HG03025 (cell line): ENCODE data around the gene HUNK.

ENCODE experiments used
- ATAC-seq: cut with Tn5 transposase; IDR thresholded peaks from one replicate; pipeline ENCODE4 v1.9.1; 2021; ENCODE audit warnings: mild to moderate bottlenecking, moderate library complexity; ENCODE audit not compliant: unreplicated experiment, low FRiP score

The HUNK gene

DNA sequence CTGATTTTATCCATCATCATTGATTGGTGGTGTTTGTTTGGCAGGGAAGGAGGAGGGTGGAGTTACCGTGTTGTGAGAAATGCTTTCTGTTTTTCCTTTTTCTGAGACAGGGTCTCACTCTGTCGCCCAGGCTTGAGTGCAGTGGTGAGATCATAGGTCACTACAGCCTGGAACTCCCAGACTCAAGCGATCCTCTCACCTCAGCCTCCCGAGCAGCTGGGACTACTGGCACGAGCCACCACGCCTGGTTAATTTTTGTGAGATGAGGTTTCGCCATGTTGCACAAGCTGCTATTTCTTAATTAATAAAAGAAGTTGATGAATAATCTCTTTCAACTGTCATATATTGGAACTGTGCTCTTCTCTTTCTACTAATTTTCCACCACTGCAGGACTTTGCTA lies 44.3 kb downstream of the HUNK start:
- ATAC-seq, result no peak

DNA sequence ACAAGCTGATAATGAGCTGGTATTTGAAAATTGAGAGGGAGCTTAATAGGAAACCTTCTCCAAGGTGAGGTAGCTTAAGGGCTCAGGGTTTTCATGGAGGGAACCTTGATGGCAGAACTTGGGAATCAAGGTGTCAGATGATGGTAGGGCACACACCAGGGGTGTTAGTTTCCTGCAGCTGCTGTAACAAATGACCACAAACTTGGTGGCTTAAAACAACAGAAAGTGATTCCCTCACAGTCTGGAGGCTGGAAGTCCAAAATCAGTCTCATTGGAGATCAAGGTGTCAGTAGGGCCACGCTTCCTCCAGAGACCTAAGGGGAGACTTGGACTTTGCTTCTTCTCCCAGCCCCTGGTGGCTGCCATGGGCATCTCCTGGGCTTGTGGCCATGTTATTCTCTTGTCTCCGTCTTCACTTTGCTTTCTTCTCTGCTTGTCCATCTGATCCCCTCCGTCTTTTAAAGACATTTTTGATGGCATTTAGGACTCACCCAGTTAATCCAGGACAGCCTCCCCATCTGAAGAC lies 45.5 kb downstream of the HUNK start:
- ATAC-seq, result no peak

DNA sequence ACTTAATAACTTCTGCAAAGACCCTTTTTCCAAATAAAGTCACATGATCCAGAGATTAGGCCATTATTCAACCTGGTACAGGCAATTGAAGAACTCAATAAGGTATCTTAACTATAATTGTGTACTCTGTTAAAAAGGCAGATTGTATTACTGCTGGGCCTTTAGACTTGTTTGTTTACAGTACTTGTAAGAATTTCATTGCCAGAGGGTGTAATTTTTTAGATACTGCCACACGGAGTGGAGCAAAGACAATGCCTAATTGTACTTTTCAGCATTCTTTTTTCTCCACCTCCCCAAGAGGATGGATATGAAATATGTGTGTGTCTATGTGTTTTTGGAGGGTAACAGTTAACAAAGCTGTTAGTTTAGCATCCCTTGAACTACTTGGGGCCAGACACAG lies 47.5 kb downstream of the HUNK start:
- no peak for ATAC-seq

DNA sequence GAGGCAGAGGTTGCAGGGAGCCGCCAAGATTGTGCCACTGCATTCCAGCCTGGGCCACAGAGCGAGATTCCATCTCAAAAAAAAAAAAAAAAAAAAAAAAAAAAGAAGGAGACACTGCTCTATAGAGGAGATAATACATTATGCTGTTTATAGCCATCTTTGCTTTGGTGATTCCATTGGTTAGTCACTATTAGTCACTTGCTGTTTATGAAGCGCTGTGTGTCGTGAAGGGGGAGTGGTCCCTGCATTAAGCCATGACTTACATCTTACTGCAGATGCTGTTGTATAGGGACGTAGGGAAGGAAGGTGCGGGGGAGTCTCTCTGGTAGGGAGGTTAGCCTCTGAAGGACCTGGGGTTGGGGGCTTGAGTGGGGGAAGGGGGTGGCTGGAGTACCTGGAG lies 48.3 kb downstream of the HUNK start:
- ATAC-seq, result no peak

- ATAC-seq, result no peak
Observed at GRCh38 chr21:31922881-31923280, 50.1 kb downstream of the HUNK start.

- no peak for ATAC-seq
Observed at GRCh38 chr21:31923756-31924155, 50.9 kb downstream of the HUNK start.

DNA sequence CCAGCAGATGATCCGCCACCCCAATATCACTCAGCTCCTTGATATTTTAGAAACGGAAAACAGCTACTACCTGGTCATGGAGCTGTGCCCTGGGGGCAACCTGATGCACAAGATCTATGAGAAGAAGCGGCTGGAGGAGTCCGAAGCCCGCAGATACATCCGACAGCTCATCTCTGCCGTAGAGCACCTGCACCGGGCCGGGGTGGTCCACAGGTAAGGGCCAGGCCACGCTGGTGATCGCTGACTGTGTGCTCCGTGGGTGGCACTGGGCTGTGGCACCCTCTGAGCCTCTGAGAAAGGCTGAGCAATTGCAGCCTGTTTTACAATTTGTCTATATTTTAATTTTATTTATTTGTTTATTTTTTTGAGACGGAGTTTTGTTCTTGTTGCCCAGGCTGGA lies 51.7 kb downstream of the HUNK start:
- ATAC-seq, result no peak

DNA sequence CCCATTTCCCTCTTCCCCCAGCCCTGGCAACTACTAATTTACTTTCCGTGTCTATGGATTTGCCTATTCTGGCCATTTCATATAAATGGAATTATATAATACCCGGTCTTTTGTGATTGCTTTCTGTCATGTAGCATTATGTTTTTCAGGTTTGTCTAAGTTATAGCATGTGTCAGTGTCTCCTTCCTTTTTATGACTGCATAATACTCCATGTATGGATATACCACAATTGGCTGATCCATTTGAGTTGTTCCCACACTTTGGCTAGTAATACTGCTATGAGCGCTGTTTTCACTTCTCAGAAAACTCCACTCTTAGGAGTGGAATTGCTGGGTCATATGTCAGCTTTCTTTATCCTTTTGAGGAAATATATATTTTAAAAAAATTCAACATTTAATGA lies 53.7 kb downstream of the HUNK start:
- no peak for ATAC-seq

- no peak for ATAC-seq
Observed at GRCh38 chr21:31927689-31928353, 55.0 kb downstream of the HUNK start.

DNA sequence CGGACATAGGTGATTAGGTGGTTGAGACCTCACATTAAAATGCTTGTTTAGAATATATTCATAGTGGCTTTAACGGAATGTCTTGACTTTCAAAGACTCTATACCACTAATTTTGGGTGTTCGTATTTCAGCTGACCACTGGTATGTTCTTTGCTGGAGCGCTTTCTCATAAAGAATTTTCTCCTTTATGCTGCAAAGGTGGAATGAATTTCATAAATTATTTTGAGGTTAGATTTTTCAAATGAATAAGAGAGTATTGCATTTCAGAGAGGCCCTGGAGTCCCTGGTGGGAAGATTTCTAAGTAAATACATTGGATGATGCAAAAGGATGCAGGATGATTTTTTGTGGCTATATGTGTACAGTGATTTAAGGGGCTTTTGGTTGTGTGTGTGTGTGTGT lies 55.8 kb downstream of the HUNK start:
- ATAC-seq, result no peak

- ATAC-seq, result no peak
Observed at GRCh38 chr21:31929548-31929947, 56.7 kb downstream of the HUNK start.

GRCh38 chr21:31930001-31930400 lies 57.2 kb downstream of the HUNK start:
- no peak for ATAC-seq

GRCh38 chr21:31931644-31932469 lies 59.0 kb downstream of the HUNK start:
- no peak for ATAC-seq

DNA sequence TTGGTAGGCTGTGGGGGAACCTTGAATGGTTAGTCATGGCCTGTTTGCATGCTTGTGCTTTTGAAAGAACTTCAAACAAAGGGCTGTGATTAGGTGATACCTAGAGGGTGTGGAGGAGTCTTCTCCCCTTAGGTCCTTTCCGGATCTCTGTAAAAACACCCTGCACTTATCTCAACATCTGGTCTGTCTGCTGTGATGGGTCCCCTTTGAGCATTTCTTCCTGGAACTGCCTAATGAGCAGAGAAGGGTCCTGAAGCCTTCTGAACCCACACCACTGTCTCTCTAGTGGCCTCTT lies 59.6 kb downstream of the HUNK start:
- ATAC-seq, result no peak

DNA sequence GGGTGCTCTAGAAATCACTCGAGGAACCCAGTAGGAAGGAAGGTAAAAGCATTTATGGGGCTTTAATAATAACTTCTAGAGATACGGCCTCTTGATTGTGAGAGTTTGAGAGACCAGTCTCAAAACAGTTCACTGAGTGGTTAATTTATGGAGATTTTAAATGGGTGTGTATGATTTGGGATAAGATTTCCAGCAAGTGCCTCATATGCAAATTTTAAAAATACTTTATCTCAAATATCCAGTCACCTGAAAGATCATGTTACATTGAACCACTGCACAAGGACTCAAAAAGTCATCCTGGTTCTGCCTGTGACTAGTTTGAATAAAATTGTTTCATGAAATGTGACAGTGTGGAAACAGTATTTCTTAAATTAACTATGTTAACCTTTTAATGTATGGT lies 64.5 kb downstream of the HUNK start:
- no peak for ATAC-seq

DNA sequence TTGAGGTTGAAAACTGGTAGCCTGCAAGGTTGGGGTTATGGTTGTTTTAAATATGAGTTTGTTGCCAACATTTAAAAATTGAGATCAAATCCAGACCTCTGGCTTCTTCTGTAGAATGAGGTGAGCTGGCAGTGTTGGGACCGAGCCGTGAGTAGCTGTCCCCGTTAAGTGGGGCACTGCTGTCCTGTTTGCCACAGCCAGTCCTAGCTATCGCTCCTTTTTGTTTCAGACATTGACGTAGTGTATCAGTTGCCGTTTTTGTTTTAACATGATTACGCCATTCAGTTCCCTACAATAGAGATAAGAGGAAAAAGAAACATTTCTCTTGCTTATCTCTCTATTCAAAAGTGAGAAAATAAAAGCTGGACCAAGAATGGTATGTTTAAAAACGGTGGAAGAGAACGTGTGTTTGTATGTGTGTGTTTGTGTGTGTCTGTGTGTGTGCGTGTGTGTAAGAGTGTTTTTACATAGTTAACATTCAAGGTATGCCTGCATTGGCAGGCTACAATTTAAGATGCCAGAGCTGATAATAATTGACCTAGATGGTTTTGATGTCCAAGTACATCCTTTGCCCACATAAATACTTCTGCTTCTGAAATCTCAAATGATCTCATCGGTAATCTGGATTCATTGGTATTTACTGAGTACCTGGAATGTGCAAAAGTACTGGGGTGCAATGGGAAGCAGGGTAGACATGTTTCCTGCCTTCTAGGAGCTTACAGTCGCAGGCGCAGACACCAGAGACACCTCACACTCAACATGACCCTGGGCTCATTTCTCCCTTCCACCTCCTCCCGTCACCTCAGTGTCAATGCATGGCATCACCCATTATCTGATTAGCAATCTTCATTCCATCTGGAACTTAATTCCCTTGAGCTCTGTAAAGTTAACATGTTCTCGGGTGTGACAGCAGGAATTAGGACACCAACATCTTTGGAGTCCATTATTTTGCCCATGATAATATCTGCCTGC lies 65.8 kb downstream of the HUNK start:
- no peak for ATAC-seq

DNA sequence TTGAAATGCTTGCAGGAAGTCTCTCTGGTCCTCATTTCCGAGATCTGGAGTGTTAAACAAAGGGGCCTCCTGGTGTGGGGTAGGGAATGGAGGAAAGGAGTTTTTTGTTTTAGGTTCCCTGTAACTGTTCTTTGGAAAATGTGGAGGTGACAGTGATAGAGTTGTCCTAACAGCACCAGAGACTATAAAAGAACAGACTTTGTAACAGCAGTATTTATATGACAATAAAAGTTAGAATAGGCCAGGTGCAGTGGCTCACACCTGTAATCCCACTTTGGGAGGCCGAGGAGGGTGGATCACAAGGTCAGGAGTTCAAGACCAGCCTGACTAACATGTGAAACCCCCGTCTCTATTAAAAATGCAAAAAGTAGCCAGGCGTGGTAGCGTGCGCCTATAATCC lies 68.9 kb downstream of the HUNK start:
- ATAC-seq, result no peak

DNA sequence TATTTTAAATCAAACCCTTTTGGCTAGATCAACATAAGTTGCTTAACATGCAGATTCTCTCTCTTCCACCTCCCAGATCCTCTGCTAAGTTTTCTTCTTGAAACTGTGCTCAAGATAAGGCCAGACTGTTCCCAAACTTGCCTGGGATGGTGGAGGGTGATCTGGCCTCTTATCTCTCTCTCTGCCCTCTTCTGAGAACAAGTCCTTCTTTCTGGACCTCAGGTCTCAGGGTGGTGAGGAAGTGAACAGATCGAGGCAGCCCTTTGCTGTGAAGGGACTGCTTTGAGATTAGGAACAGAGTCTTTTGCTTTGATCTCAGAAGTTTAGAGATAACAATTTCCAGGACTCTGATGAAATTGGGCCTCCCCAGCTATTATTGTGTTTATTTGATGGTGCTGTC lies 70.7 kb downstream of the HUNK start:
- no peak for ATAC-seq

DNA sequence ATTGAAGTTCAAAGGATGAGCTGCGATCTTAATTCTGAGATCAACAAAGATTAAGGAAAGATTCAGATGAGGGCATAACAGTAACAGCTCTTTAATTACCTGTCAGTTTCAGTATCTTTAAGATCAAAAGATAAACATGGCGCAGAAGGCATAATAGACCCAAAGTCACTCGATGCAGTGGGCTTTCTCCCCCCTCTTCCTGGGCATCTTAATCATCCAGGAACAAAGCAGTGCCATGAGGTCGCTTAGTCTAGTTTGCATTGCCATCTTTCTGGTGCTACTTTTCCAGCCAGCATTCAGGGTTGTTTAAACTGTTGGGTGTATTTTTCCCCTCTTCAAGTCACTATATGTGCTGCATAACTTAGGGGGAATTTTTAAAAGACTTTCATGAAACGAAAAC lies 72.3 kb downstream of the HUNK start:
- ATAC-seq, result no peak

GRCh38 chr21:31945546-31945945 lies 72.7 kb downstream of the HUNK start:
- no peak for ATAC-seq

DNA sequence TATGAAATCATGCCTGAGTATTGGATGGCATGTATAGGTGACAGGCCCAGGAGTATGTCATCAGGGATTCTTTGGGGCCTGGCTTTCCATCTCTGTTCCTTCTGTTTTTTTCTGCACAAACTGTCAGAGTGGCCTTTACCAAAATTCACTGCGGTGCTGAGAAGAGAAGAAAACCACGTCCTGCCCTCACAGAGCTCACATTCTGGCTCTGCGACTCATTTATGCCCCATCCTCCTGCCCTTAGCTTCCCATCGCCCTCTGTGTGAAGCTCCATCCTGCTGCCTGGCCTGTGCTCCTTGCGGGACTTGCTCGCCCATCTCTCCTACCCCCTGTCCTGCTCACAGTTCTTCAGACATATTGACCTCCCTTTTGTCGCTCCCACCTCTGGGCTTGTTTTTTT lies 73.4 kb downstream of the HUNK start:
- ATAC-seq, result no peak
